Dermis lymphatic vessel endothelial cell (primary cell): ENCODE results near the gene CRX. TPM values are rescaled to one million over a fixed set of nuclear protein-coding genes. Genes with fewer than 3 reads are reported as not detected.

ENCODE experiments used
- total RNA-seq: library from RNA; depleted of rRNA; stranded (reverse); fragments of >200 nt; gene quantifications from 2 replicates; pipeline ENCODE4 v1.2.1, GENCODE V29; 2014

Gene CRX
- not detected in 2 replicates for total RNA-seq

GRCh38 chr19:47821460-47822020 is at the start of gene CRX:
Gene CRX, plus strand, starts transcription at chr19:47821937. Its CDS starts 12,507 bp downstream, at chr19:47834444.

GRCh38 chr19:47778049-47778953 is 43.4 kb upstream of the CRX start, which contains the start of gene SELENOW:
Gene SELENOW, plus strand, starts transcription at chr19:47778703. Its CDS starts 83 bp downstream, at chr19:47778786.

GRCh38 chr19:47804451-47804850 is 17.3 kb upstream of the CRX start, which contains the start of gene TPRX1:
Gene TPRX1, minus strand, starts transcription at chr19:47804551. Its CDS starts 12 bp downstream, at chr19:47804539.

GRCh38 chr19:47858646-47859285 is 37.0 kb downstream of the CRX start, which contains the start of gene TPRX2:
Gene TPRX2, plus strand, starts transcription at chr19:47859235. Its CDS starts 12 bp downstream, at chr19:47859247.

GRCh38 chr19:47886010-47886559 is 64.3 kb downstream of the CRX start, which contains the start of gene SULT2A1:
Gene SULT2A1, minus strand, starts transcription at chr19:47886315. Its CDS starts 58 bp downstream, at chr19:47886257.

Other genes starting within 250 kb of the CRX start
- 0.22 and 0.77 TPM in 2 replicates for gene ZNF541, start 248.8 kb upstream of the CRX start, total RNA-seq
- gene BICRA, start 212.8 kb upstream of the CRX start, total RNA-seq, result 2.3 and 3.7 TPM in 2 replicates
- 83.8 and 85.5 TPM in 2 replicates for gene EHD2, start 108.5 kb upstream of the CRX start, total RNA-seq
- gene NOP53, start 76.4 kb upstream of the CRX start, total RNA-seq, result 82.9 and 109 TPM in 2 replicates
- gene SELENOW, start 43.2 kb upstream of the CRX start, total RNA-seq, result 213 and 450 TPM in 2 replicates
- not detected in 2 replicates for gene TPRX1, start 17.4 kb upstream of the CRX start, total RNA-seq
- gene TPRX2, start 37.3 kb downstream of the CRX start, total RNA-seq, result not detected in 2 replicates
- not detected in 2 replicates for gene SULT2A1, start 64.4 kb downstream of the CRX start, total RNA-seq
- not detected in 2 replicates for gene BSPH1, start 170.2 kb downstream of the CRX start, total RNA-seq
- gene ELSPBP1, start 172.7 kb downstream of the CRX start, total RNA-seq, result not detected in 2 replicates
- not detected in 2 replicates for gene CABP5, start 222.1 kb downstream of the CRX start, total RNA-seq